Measurements from ENCODE around the gene TAF11L3.
"Not testable (repeated sequence)": the region's sequence is repeated elsewhere in the genome, so short reads cannot be mapped to it uniquely, and the experiment has no call there.

- TF ChIP-seq CTCF (conservative IDR thresholded peaks at IDR 0.05; ENCODE audit: low read depth, low read length); EZH2 (IDR thresholded peaks at IDR 0.05; ENCODE audit: low read length, unreplicated experiment); EZH2phosphoT487 (IDR thresholded peaks at IDR 0.05; ENCODE audit: borderline replicate concordance, low read length): not testable (repeated sequence)
Measured at GRCh38 chr5:17518067-17518466, at the start of gene TAF11L3.

Measured in PC-3 (cell line).